Mesenchymal stem cell (in vitro differentiated cells and primary cell): ENCODE measurements around the gene GARNL3. TPM values are rescaled to one million over a fixed set of nuclear protein-coding genes. Genes with fewer than 3 reads are reported as not detected.

Experiments
- DNase-seq: peaks from one replicate; pipeline ENCODE4 v3.0.0-alpha.2; 2013
- H2AFZ ChIP-seq: one replicate; pipeline ENCODE4 v1.6.1; 2013; ENCODE audit warnings: low read depth, mild to moderate bottlenecking, control low read depth, inconsistent platforms, low read length, moderate library complexity
- H2AK5ac ChIP-seq: 2 replicates; pipeline ENCODE4 v1.6.1; 2013; ENCODE audit warnings: low read length, moderate library complexity, mild to moderate bottlenecking, inconsistent platforms; ENCODE audit not compliant: severe bottlenecking
- H2BK120ac ChIP-seq: one replicate; pipeline ENCODE4 v1.6.1; 2013; ENCODE audit warnings: low read depth, mild to moderate bottlenecking, inconsistent platforms, low read length, moderate library complexity
- H2BK12ac ChIP-seq, 2 experiments: one replicate each; pipeline ENCODE4 v1.6.1; 2013; ENCODE audit warnings: inconsistent platforms in 2 of 2, low read length in 2 of 2, mild to moderate bottlenecking in 2 of 2, moderate library complexity in 2 of 2, control low read depth in 1 of 2
- H2BK15ac ChIP-seq: one replicate; pipeline ENCODE4 v1.6.1; 2013; ENCODE audit warnings: mild to moderate bottlenecking, low read depth, inconsistent platforms; ENCODE audit not compliant: poor library complexity, severe bottlenecking
- H2BK5ac ChIP-seq: 2 replicates; pipeline ENCODE4 v1.6.1; 2013; ENCODE audit warnings: low read depth, mild to moderate bottlenecking, low read length, control low read depth, inconsistent platforms; ENCODE audit not compliant: poor library complexity, severe bottlenecking
- H3K14ac ChIP-seq, 2 experiments: one replicate each; pipeline ENCODE4 v1.6.1; 2013; ENCODE audit warnings: inconsistent platforms in 2 of 2, low read length in 2 of 2, control low read depth in 1 of 2, mild to moderate bottlenecking in 1 of 2, moderate library complexity in 1 of 2
- H3K18ac ChIP-seq, 2 experiments: one replicate each; pipeline ENCODE4 v1.6.1; 2013; ENCODE audit warnings: inconsistent platforms in 2 of 2, low read length in 2 of 2, control low read depth in 1 of 2, low read depth in 1 of 2, mild to moderate bottlenecking in 1 of 2
- H3K23ac ChIP-seq, 2 experiments: one replicate each; pipeline ENCODE4 v1.6.1; 2013; ENCODE audit warnings: inconsistent platforms in 2 of 2, low read length in 2 of 2, mild to moderate bottlenecking in 2 of 2, moderate library complexity in 2 of 2, control low read depth in 1 of 2
- H3K27ac ChIP-seq: 2 replicates; pipeline ENCODE4 v1.5.1; 2013; ENCODE audit warnings: mild to moderate bottlenecking, moderate library complexity, low read length, control low read depth, inconsistent platforms; ENCODE audit not compliant: poor library complexity, severe bottlenecking
- H3K27me3 ChIP-seq, 2 experiments: 2 replicates each; pipeline versions ENCODE4 v1.6.1 to v1.7.0; 2013; ENCODE audit warnings: low read length in 2 of 2, mild to moderate bottlenecking in 2 of 2, moderate library complexity in 2 of 2, control low read depth in 1 of 2, inconsistent platforms in 1 of 2; ENCODE audit not compliant: control insufficient read depth in 1 of 2, insufficient read depth in 1 of 2
- H3K36me3 ChIP-seq, 2 experiments: 2 replicates each; pipeline versions ENCODE4 v1.6.1 to v1.7.0; 2013; ENCODE audit warnings: low read length in 2 of 2, control low read depth in 1 of 2, inconsistent platforms in 1 of 2, low read depth in 1 of 2, mild to moderate bottlenecking in 1 of 2; ENCODE audit not compliant: insufficient read depth in 2 of 2, control insufficient read depth in 1 of 2
- H3K4ac ChIP-seq, 2 experiments: one replicate each; pipeline ENCODE4 v1.6.1; 2013; ENCODE audit warnings: inconsistent platforms in 2 of 2, low read length in 2 of 2, mild to moderate bottlenecking in 2 of 2, moderate library complexity in 2 of 2, control low read depth in 1 of 2, low read depth in 1 of 2
- H3K4me1 ChIP-seq: 2 replicates; pipeline ENCODE4 v1.6.1; 2013; ENCODE audit warnings: low read depth, low read length, control low read depth; ENCODE audit not compliant: control insufficient read depth, insufficient read depth
- H3K4me2 ChIP-seq: 2 replicates; pipeline ENCODE4 v1.6.1; 2013; ENCODE audit warnings: low read length, mild to moderate bottlenecking, inconsistent platforms; ENCODE audit not compliant: poor library complexity, severe bottlenecking
- H3K4me3 ChIP-seq, 2 experiments: 2 replicates each; pipeline versions ENCODE4 v1.5.1 to v1.7.0; 2013; ENCODE audit warnings: low read length in 2 of 2, mild to moderate bottlenecking in 2 of 2, control low read depth in 1 of 2, low read depth in 1 of 2; ENCODE audit not compliant: insufficient read depth in 1 of 2
- H3K79me1 ChIP-seq: replicated peaks from 2 replicates; pipeline ENCODE4 v1.6.1; 2013; ENCODE audit warnings: mild to moderate bottlenecking, control low read depth, low read length, inconsistent platforms; ENCODE audit not compliant: poor library complexity, severe bottlenecking
- H3K9ac ChIP-seq: 2 replicates; pipeline ENCODE4 v1.7.0; 2013; ENCODE audit warnings: mild to moderate bottlenecking, low read length, moderate library complexity
- H3K9me3 ChIP-seq: 2 replicates; pipeline ENCODE4 v1.7.0; 2013; ENCODE audit warnings: mild to moderate bottlenecking, low read length; ENCODE audit not compliant: control insufficient read depth
- H4K8ac ChIP-seq: one replicate; pipeline ENCODE4 v1.6.1; 2013; ENCODE audit warnings: inconsistent platforms, mild to moderate bottlenecking, low read length, moderate library complexity
- H4K91ac ChIP-seq: one replicate; pipeline ENCODE4 v1.6.1; 2013; ENCODE audit warnings: mild to moderate bottlenecking, low read length, inconsistent platforms
- WGBS: methylation state at CpG from one replicate; pipeline ENCODE4 v1.1.7; 2013; ENCODE audit warnings: mixed read lengths; 5-methylcytosine and 5-hydroxymethylcytosine counted together
- polyA plus RNA-seq, 2 experiments: library from polyadenylated mRNA; stranded (reverse); fragments of 200-250 nt; gene quantifications; one replicate each; pipeline ENCODE4 v1.2.3, GENCODE V29; 2013

GARNL3 gene, protein sequence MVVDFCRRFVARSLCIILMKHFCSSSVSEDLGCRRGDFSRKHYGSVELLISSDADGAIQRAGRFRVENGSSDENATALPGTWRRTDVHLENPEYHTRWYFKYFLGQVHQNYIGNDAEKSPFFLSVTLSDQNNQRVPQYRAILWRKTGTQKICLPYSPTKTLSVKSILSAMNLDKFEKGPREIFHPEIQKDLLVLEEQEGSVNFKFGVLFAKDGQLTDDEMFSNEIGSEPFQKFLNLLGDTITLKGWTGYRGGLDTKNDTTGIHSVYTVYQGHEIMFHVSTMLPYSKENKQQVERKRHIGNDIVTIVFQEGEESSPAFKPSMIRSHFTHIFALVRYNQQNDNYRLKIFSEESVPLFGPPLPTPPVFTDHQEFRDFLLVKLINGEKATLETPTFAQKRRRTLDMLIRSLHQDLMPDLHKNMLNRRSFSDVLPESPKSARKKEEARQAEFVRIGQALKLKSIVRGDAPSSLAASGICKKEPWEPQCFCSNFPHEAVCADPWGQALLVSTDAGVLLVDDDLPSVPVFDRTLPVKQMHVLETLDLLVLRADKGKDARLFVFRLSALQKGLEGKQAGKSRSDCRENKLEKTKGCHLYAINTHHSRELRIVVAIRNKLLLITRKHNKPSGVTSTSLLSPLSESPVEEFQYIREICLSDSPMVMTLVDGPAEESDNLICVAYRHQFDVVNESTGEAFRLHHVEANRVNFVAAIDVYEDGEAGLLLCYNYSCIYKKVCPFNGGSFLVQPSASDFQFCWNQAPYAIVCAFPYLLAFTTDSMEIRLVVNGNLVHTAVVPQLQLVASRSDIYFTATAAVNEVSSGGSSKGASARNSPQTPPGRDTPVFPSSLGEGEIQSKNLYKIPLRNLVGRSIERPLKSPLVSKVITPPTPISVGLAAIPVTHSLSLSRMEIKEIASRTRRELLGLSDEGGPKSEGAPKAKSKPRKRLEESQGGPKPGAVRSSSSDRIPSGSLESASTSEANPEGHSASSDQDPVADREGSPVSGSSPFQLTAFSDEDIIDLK
- 1.2 TPM for polyA plus RNA-seq (2013, experiment 1 of 2)
- 0.64 TPM for polyA plus RNA-seq (2013, experiment 2 of 2)

DNA sequence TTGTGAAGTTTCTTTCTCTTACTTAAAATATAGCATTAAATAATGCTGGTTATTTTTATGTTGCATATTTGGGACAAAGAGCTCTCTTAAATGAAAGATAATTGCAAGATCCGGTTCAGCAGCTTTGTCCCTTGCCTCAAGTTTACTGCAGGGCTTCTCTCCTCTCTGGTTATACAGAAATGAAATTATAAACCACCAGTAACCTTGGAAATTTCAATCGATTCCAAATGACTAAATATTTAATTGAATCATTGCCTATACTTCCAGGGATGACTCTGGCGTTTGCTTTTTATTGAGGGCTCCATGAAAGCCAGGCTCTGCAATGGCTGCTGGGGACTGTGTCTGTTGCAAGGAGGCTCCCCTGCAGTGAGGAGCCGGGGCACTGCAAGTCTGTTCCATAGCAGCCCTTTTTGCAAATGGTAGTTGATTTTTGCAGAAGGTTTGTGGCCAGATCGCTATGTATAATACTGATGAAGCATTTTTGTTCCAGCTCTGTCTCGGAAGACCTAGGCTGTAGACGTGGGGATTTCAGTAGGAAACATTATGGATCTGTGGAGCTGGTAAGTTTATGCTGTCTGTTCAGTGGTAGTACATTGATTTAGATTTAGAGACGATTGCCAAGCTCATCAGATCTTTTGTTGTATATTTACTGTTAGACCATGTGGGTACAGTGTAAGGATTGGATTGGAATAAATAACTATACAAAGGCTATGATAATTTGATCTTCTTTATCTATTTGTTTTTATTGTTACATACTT is at the start of gene GARNL3:
Gene GARNL3, plus strand, starts transcription at position 313 of the 758 bp plus-strand sequence. Its CDS starts 104 bp downstream, at position 417.
- Histone ChIP-seq H3K18ac (no peak within 1 kb of the TSS), H4K8ac (no peak within 1 kb of the TSS), H3K9ac (no peak within 1 kb of the TSS), H3K23ac (no peak within 1 kb of the TSS), H3K4me3 (no peak within 1 kb of the TSS), H3K79me1 (peaks cover 1% of the 10 kb centered on the region), H3K4me2 (no peak within 1 kb of the TSS), H3K4ac (no peak within 1 kb of the TSS), H3K27me3 (peaks cover 0 to 40% of the 10 kb centered on the region in 2 experiments), H3K36me3 (no peaks in the 10 kb centered on the region), H3K14ac (no peak within 1 kb of the TSS), H2BK5ac (no peak within 1 kb of the TSS), H3K4me1 (no peaks in the 10 kb centered on the region), H2AFZ (no peak within 1 kb of the TSS), H2AK5ac (no peak within 1 kb of the TSS), H4K91ac (no peak within 1 kb of the TSS), H2BK120ac (no peak within 1 kb of the TSS), H3K9me3 (no peaks in the 10 kb centered on the region), H2BK12ac (no peak within 1 kb of the TSS), H3K27ac (no peak within 1 kb of the TSS), H2BK15ac (no peak within 1 kb of the TSS)
- WGBS, result 82% methylated on average over 8 of the region's 8 CpGs
- DNase-seq, result no peak

DNA sequence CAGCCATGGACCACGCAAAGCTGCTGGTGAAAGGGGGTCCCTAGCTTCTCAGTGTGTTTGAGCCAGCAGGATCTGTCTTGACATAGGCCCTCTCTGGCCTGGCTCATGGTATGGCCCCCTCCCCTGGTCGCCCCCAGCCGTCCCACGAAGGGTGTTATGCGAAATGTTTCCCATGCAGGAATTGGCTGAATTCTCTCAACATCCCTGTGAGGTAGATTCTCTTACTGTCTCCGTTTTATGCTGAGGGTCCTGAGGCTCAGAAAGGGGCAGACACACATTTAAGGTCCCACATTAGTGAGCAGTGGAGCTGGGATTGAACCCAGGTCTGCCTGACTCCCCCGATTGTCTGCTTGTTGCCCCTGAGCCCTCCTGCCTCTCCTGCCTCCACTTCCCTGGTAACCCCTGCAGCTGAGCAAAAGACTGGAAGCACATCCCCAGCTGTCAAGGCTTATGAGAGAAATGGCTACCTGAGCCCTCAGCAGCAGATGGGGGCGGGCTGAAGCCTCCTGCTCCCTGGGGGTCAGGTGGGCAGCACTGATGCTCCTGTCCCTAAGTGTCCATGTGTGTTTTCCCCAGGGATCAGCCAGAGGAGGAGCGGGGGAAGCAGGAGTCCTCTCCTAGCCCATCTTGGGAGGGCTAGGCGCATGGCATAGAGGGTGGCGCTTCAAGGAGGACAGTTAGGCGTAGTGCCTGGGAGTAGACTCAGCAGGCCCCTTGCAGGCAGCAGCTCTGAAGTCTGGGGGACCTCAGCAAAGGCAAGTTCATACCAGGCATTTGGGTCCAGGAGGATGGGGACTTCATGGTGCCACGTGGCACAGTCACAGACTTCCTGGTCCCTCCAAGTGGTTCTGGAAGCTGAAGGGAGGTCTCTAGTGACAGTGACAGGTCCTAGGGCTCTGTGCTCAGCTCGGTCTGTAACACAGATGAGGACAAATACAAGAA is 49.0 kb upstream of the GARNL3 start:
- no peak overlapping the region for H3K4ac ChIP-seq
- 85% methylated on average over 14 of the region's 14 CpGs for WGBS
- H2BK120ac ChIP-seq, result no peak overlapping the region
- peaks cover 45 to 87% of the 10 kb centered on the region in 2 experiments for H3K27me3 ChIP-seq
- no peak overlapping the region for H3K4me2 ChIP-seq
- H3K4me3 ChIP-seq, result no peak overlapping the region
- no peak overlapping the region for H4K8ac ChIP-seq
- no peaks in the 10 kb centered on the region for H3K79me1 ChIP-seq
- no peaks in the 10 kb centered on the region for H3K9me3 ChIP-seq
- no peak for DNase-seq
- no peak overlapping the region for H2BK12ac ChIP-seq
- no peak overlapping the region for H4K91ac ChIP-seq
- no peak overlapping the region for H2BK5ac ChIP-seq
- no peak overlapping the region for H2BK15ac ChIP-seq
- no peak overlapping the region for H3K14ac ChIP-seq
- H3K9ac ChIP-seq, result no peak overlapping the region
- H3K36me3 ChIP-seq, result no peaks in the 10 kb centered on the region
- H2AFZ ChIP-seq, result no peak overlapping the region
- H3K23ac ChIP-seq, result no peak overlapping the region
- no peak overlapping the region for H3K27ac ChIP-seq
- no peak overlapping the region for H3K18ac ChIP-seq
- H3K4me1 ChIP-seq, result no peaks in the 10 kb centered on the region
- no peak overlapping the region for H2AK5ac ChIP-seq

DNA sequence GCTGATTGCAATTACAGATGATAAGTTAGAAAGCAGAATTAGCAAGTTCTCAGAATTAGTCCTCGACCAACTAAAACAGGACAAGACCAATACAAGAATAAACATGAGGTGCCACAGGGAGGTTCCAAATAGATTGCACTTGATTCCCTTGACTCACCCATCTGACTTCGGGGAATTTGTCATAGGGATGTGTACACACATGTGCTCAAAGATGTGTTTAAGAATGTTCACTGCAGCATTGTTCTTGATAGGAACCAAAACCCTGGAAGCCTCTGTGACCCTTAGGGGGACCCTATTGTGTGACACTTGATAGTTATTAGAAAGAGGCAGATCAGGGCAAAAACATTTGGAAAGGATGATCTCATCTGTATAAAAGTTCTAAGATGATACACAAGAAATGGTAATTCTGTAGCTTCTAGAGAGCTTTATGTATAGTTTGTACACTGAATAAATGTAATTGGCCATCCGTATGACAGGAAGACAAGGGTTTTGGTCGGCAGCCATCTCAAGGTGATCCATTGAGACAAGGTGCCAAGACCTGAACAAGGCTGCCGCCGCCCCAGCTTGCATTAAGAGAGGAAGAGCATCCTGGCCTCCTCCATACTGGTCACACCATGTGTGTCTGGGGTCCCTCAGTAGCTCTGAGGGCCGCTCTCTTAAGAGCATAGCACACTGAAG is 48.2 kb upstream of the GARNL3 start:
- H4K8ac ChIP-seq, result no peak overlapping the region
- H2BK5ac ChIP-seq, result no peak overlapping the region
- DNase-seq, result no peak
- no peaks in the 10 kb centered on the region for H3K9me3 ChIP-seq
- no peaks in the 10 kb centered on the region for H3K4me1 ChIP-seq
- H3K79me1 ChIP-seq, result no peaks in the 10 kb centered on the region
- H3K23ac ChIP-seq, result no peak overlapping the region
- no peak overlapping the region for H2BK120ac ChIP-seq
- H3K4me2 ChIP-seq, result no peak overlapping the region
- no peak overlapping the region for H3K4me3 ChIP-seq
- peaks cover 41 to 86% of the 10 kb centered on the region in 2 experiments for H3K27me3 ChIP-seq
- WGBS, result 97% methylated on average over 7 of the region's 7 CpGs
- H4K91ac ChIP-seq, result no peak overlapping the region
- no peak overlapping the region for H2BK12ac ChIP-seq
- H3K18ac ChIP-seq, result no peak overlapping the region
- no peak overlapping the region for H3K4ac ChIP-seq
- no peaks in the 10 kb centered on the region for H3K36me3 ChIP-seq
- H3K27ac ChIP-seq, result no peak overlapping the region
- H3K14ac ChIP-seq, result no peak overlapping the region
- no peak overlapping the region for H3K9ac ChIP-seq
- H2AK5ac ChIP-seq, result no peak overlapping the region
- no peak overlapping the region for H2AFZ ChIP-seq
- H2BK15ac ChIP-seq, result no peak overlapping the region
